GM12873 (cell line): ENCODE measurements around the gene CD2AP.

Experiments used
- CTCF ChIP-seq: IDR thresholded peaks from 2 replicates; pipeline ENCODE4 v1.5.1; 2012; ENCODE audit warnings: low read depth, mild to moderate bottlenecking, moderate library complexity, low read length, control low read depth; ENCODE audit not compliant: insufficient read depth; ENCODE audit errors: missing control alignments

Gene CD2AP

GRCh38 chr6:47477497-47478232, at the start of gene CD2AP:
TSS of gene CD2AP (plus strand) at chr6:47477789. CDS start at chr6:47478245, 456 bp downstream.
- TF ChIP-seq CTCF: peak; percentile 25

- TF ChIP-seq CTCF: no peak
Measured at GRCh38 chr6:47428288-47428687, 49.3 kb upstream of the CD2AP start.

- TF ChIP-seq CTCF: no peak
Measured at GRCh38 chr6:47428746-47429664, 48.6 kb upstream of the CD2AP start.

- TF ChIP-seq CTCF: no peak
Measured at GRCh38 chr6:47434372-47435253, 43.0 kb upstream of the CD2AP start.

GRCh38 chr6:47435254-47435612, 42.4 kb upstream of the CD2AP start:
- TF ChIP-seq CTCF: no peak

- no peak for TF ChIP-seq CTCF
Measured at GRCh38 chr6:47437592-47437991, 40.0 kb upstream of the CD2AP start.
